HG03442 (cell line): Measurements from ENCODE around the gene SIX2.

Experiments used
- ATAC-seq: cut with Tn5 transposase; IDR thresholded peaks from one replicate; pipeline ENCODE4 v1.9.1; 2021; ENCODE audit warnings: mild to moderate bottlenecking, moderate library complexity; ENCODE audit not compliant: unreplicated experiment

The SIX2 gene

DNA sequence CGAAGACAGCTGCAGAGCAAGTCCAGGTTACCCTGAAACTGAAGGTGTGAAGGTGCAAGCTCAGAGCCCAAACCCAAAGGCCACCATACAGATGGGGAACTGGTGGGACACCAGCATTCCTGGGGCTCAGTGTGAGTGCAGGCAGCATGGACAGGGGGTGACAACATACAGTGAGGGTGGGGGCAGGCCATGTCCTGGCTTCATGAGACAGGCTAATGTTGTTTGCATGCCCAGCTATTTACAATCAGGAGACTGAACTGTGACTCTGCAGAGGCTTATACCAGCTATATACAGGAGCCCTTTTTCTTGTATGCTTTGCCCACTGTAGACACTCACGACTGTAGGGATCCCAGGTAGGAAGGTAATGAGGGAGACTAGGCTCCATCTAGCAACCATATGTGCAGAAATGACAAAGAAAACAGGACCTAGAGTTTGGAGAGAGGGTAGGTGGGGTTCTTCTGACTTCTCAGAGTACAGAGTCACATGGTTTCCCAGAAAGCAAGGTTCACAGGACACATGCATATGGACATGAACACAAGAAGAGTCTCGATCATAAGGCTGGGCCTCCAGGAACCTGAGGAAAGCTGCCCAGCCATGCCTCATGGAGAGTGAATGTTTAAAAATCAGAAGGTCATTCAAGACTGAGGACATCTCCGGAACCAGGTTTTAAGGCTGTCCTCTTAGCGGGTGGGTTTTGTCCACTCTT is 41.4 kb downstream of the SIX2 start:
- ATAC-seq, result no peak

DNA sequence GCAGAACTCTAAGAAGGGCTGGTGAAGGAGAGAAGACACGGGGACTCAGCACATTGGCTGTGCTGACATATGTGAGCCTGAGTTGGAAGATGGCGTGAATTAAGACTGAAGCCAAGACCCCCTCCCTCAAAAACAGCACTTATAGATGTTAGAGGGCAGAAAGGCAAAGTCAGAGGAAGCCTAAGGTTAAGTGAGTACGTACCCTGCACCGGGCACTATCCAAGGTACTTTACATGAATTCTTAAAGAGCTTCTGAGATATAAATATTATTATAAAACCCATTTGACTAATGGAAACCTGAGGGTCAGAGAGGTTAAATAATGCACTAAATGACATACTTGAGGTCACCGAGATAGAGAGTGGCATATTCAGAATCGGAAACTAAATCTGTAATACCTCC is 42.2 kb downstream of the SIX2 start:
- no peak for ATAC-seq

- no peak for ATAC-seq
Measured at GRCh38 chr2:44965684-44966083, 43.6 kb downstream of the SIX2 start.

- ATAC-seq, result no peak
Measured at GRCh38 chr2:44964752-44965236, 44.5 kb downstream of the SIX2 start.

DNA sequence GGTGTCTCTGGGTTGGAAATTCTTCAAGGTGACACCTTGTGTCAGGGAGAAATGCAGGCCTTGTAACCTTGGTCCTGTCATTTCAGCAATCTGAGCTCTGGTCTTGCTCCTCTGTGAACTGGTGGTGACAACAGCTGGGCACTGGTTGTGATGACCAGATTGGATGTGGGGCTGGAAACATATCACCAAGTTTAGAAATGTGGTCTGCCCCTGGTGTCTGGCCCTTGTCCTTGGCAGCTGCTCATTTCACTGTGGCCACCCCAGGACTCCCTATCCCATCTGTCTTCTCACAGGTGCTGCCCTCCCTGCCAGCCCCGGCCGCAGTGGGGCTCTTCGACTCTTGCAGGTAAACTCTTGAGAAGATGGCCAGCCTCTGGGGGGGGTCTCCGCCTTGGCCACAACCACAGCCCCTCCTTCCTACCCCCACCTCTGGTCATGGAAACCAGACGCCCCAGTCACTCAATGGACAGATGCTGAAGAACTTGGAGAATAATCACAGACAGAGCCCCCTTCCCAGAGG is 47.0 kb downstream of the SIX2 start:
- ATAC-seq, result no peak

GRCh38 chr2:44960871-44961270 is 48.4 kb downstream of the SIX2 start:
- no peak for ATAC-seq

- no peak for ATAC-seq
Measured at GRCh38 chr2:44959855-44960254, 49.4 kb downstream of the SIX2 start.

GRCh38 chr2:44957656-44958327 is 51.5 kb downstream of the SIX2 start:
- no peak for ATAC-seq

DNA sequence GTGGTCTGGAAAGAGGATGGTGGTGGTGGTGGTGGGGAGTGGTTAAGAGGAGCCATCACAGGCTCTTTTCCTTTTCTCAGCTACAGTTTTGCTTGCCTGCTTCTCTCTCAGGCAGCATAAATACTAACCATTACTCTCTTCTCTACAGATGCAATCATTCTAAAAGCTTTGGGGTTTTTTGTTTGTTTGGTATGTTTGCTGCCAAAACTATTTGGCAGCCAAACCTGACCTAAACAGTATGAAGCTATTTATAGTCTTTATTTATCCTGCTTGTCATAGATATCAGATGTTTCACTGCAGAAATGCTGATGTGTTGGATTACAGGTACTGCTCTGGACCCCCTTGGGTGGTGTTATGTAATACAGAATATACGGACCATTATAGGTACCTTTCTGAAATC is 52.4 kb downstream of the SIX2 start:
- ATAC-seq, result no peak

GRCh38 chr2:44955593-44956392 is 53.5 kb downstream of the SIX2 start:
- ATAC-seq, result no peak
